ENCODE results near the gene TRIOBP.

TRIOBP gene

DNA sequence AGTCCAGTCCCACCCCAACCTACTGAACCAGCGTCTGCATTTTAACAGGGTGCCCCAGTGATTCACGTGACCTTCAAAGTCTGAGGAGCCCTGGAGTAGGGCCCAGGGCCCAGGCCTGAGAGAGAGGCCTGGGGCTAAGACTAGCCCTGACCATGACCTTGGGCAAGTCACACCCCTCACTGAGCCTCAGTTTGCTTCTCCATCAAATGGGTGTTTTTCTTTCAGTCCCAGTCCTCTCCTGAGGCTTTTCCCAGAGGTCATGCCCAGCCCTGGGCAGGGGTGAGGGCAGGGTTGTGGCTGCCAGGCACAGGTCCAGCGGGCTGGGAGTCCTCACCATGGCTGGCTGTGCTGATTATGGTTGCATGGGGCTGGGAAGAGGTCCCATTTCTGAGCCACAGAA, 77.9 kb downstream of the TRIOBP start:
- Mint-ChIP-seq H3K27ac (ENCODE audit: low read depth) (no peak overlapping the region), H3K4me1 (peaks cover 4% of the 10 kb centered on the region), H3K27me3 (no peaks in the 10 kb centered on the region), H3K9me3 (no peaks in the 10 kb centered on the region), H3K36me3 (ENCODE audit: insufficient read depth) (peaks cover 5% of the 10 kb centered on the region), H3K4me3 (no peak overlapping the region)
- ATAC-seq (replicated peaks; ENCODE audit: extremely low read depth, poor library complexity, severe bottlenecking) = no peak
- DNase-seq (ENCODE audit: low spot score in 2 of 2) = no peak

GRCh38 chr22:37775785-37776638, 79.2 kb downstream of the TRIOBP start:
- no peak for ATAC-seq (replicated peaks; ENCODE audit: extremely low read depth, poor library complexity, severe bottlenecking)
- no peaks in the 10 kb centered on the region for H3K27me3 Mint-ChIP-seq
- no peak for DNase-seq (ENCODE audit: low spot score in 2 of 2)
- no peak overlapping the region for H3K4me3 Mint-ChIP-seq
- H3K4me1 Mint-ChIP-seq = peaks cover 4% of the 10 kb centered on the region
- H3K9me3 Mint-ChIP-seq = no peaks in the 10 kb centered on the region
- no peak overlapping the region for H3K27ac Mint-ChIP-seq (ENCODE audit: low read depth)
- peaks cover 5% of the 10 kb centered on the region for H3K36me3 Mint-ChIP-seq (ENCODE audit: insufficient read depth)

- Mint-ChIP-seq H3K27me3 (no peaks in the 10 kb centered on the region), H3K9me3 (no peaks in the 10 kb centered on the region), H3K27ac (ENCODE audit: low read depth) (no peak overlapping the region)
These were observed 79.8 kb downstream of the TRIOBP start for GRCh38 chr22:37776639-37777005.

DNA sequence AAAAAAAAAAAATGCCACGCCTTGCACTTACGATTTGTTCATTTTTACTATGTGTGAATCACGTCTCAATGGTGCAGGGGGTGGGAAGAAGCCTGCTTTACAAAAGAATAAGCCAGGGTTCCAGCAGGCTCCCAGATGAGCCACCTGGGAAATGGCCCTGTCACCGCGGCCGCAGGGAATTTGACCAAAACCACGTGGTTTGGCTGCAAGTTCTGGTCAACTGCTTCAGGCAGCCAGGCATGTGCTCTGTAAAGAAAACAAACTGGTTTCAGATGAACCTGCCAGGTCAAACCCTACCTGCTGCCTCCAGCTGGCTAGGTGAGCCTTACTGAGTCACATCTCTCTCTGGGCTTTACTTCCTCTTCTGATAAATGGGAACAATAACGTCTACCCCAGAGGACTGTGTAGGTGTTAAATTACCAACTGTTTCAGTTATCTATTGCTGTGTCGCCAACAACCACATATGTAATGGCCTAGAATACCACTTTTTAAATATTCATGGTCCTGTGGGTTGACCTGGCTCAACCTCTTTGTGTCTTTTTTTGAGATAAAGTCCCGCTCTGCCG, 80.4 kb downstream of the TRIOBP start:
- DNase-seq (ENCODE audit: low spot score in 2 of 2) (no peak), ATAC-seq (replicated peaks; ENCODE audit: extremely low read depth, poor library complexity, severe bottlenecking) (no peak)
- H3K27ac Mint-ChIP-seq (ENCODE audit: low read depth) = no peak overlapping the region

More at GRCh38 chr22:37776639-37777005, 79.8 kb downstream of the TRIOBP start:
- Mint-ChIP-seq H3K4me1 (peaks cover 4% of the 10 kb centered on the region), H3K36me3 (ENCODE audit: insufficient read depth) (peaks cover 5% of the 10 kb centered on the region), H3K4me3 (no peak overlapping the region)
- ATAC-seq (replicated peaks; ENCODE audit: extremely low read depth, poor library complexity, severe bottlenecking) = no peak
- DNase-seq (ENCODE audit: low spot score in 2 of 2) = no peak

GRCh38 chr22:37778370-37779009, 81.6 kb downstream of the TRIOBP start:
- Mint-ChIP-seq H3K36me3 (ENCODE audit: insufficient read depth) (peaks cover 3% of the 10 kb centered on the region), H3K27me3 (no peaks in the 10 kb centered on the region), H3K27ac (ENCODE audit: low read depth) (no peak overlapping the region), H3K4me1 (peaks cover 4% of the 10 kb centered on the region), H3K9me3 (no peaks in the 10 kb centered on the region), H3K4me3 (no peak overlapping the region)
- ATAC-seq (replicated peaks; ENCODE audit: extremely low read depth, poor library complexity, severe bottlenecking) (no peak), DNase-seq (ENCODE audit: low spot score in 2 of 2) (no peak)

More for the DNA sequence above, 80.4 kb downstream of the TRIOBP start:
- H3K27me3 Mint-ChIP-seq = no peaks in the 10 kb centered on the region
- no peak overlapping the region for H3K4me3 Mint-ChIP-seq
- H3K9me3 Mint-ChIP-seq = no peaks in the 10 kb centered on the region
- H3K36me3 Mint-ChIP-seq (ENCODE audit: insufficient read depth) = peaks cover 4% of the 10 kb centered on the region
- peaks cover 4% of the 10 kb centered on the region for H3K4me1 Mint-ChIP-seq

- Mint-ChIP-seq H3K9me3 (no peaks in the 10 kb centered on the region), H3K4me1 (no peaks in the 10 kb centered on the region), H3K27ac (ENCODE audit: low read depth) (peak overlapping the region; percentile 41), H3K27me3 (peaks cover 16% of the 10 kb centered on the region), H3K4me3 (no peak overlapping the region), H3K36me3 (ENCODE audit: insufficient read depth) (no peaks in the 10 kb centered on the region)
- no peak for ATAC-seq (replicated peaks; ENCODE audit: extremely low read depth, poor library complexity, severe bottlenecking)
- no peak for DNase-seq (ENCODE audit: low spot score in 2 of 2)
These were observed 84.7 kb downstream of the TRIOBP start for GRCh38 chr22:37781434-37782059.

GRCh38 chr22:37782340-37783168, 85.7 kb downstream of the TRIOBP start:
- no peak for ATAC-seq (replicated peaks; ENCODE audit: extremely low read depth, poor library complexity, severe bottlenecking)
- no peaks in the 10 kb centered on the region for H3K9me3 Mint-ChIP-seq
- H3K27ac Mint-ChIP-seq (ENCODE audit: low read depth) = no peak overlapping the region
- no peak for DNase-seq (ENCODE audit: low spot score in 2 of 2)
- no peaks in the 10 kb centered on the region for H3K36me3 Mint-ChIP-seq (ENCODE audit: insufficient read depth)
- no peaks in the 10 kb centered on the region for H3K4me1 Mint-ChIP-seq
- no peak overlapping the region for H3K4me3 Mint-ChIP-seq
- peaks cover 16% of the 10 kb centered on the region for H3K27me3 Mint-ChIP-seq

DNA sequence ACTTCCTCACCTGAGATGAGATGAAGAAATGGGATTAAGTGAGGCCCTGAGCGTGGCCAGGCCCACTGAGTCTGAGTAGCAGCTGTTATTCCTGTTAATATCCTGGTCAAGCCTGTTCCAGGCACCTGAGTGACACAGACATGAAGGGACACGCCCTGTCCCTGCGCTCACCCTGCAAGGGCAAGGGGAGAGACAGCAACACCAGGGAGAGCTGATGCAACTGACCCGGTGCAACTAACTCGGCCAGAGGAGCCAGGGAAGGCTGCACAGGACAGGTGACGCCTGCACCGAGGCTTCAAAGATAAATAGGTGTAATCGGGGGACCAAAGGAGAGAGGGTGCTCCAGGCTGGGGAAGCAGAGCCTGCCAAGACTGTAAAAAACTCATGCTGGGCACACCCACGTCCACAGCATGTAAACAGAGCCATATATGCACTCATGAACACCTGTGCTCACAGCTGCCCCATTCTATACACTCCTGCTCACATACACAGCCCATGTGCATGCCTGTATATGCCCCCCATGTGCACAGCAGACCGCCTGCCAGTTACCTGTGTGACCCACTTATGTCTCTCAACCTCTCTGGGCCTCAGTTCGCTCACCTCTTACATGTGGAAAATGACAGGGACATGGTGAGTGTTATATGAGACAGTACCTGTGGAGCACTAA, 88.1 kb downstream of the TRIOBP start:
- Mint-ChIP-seq H3K36me3 (ENCODE audit: insufficient read depth) (no peaks in the 10 kb centered on the region), H3K9me3 (no peaks in the 10 kb centered on the region), H3K4me1 (no peaks in the 10 kb centered on the region), H3K27ac (ENCODE audit: low read depth) (no peak overlapping the region), H3K4me3 (no peak overlapping the region), H3K27me3 (peaks cover 16% of the 10 kb centered on the region)
- ATAC-seq (replicated peaks; ENCODE audit: extremely low read depth, poor library complexity, severe bottlenecking) = no peak
- DNase-seq (ENCODE audit: low spot score in 2 of 2) = no peak

GRCh38 chr22:37790234-37790633, 93.4 kb downstream of the TRIOBP start:
- Mint-ChIP-seq H3K4me3 (no peak overlapping the region), H3K36me3 (ENCODE audit: insufficient read depth) (no peaks in the 10 kb centered on the region), H3K9me3 (no peaks in the 10 kb centered on the region), H3K27me3 (peaks cover 6% of the 10 kb centered on the region), H3K4me1 (no peaks in the 10 kb centered on the region), H3K27ac (ENCODE audit: low read depth) (no peak overlapping the region)
- DNase-seq (ENCODE audit: low spot score in 2 of 2) (no peak), ATAC-seq (replicated peaks; ENCODE audit: extremely low read depth, poor library complexity, severe bottlenecking) (no peak)

GRCh38 chr22:37792494-37792893, 95.6 kb downstream of the TRIOBP start:
- Mint-ChIP-seq H3K9me3 (no peaks in the 10 kb centered on the region), H3K4me3 (no peak overlapping the region), H3K4me1 (no peaks in the 10 kb centered on the region), H3K27me3 (no peaks in the 10 kb centered on the region), H3K36me3 (ENCODE audit: insufficient read depth) (no peaks in the 10 kb centered on the region), H3K27ac (ENCODE audit: low read depth) (no peak overlapping the region)
- ATAC-seq (replicated peaks; ENCODE audit: extremely low read depth, poor library complexity, severe bottlenecking) (no peak), DNase-seq (ENCODE audit: low spot score in 2 of 2) (no peak)

GRCh38 chr22:37794376-37794775, 97.5 kb downstream of the TRIOBP start:
- ATAC-seq (replicated peaks; ENCODE audit: extremely low read depth, poor library complexity, severe bottlenecking) (no peak), DNase-seq (ENCODE audit: low spot score in 2 of 2) (no peak)
- H3K27me3 Mint-ChIP-seq = no peaks in the 10 kb centered on the region
- H3K4me3 Mint-ChIP-seq = no peak overlapping the region
- no peaks in the 10 kb centered on the region for H3K9me3 Mint-ChIP-seq
- H3K36me3 Mint-ChIP-seq (ENCODE audit: insufficient read depth) = no peaks in the 10 kb centered on the region
- no peak overlapping the region for H3K27ac Mint-ChIP-seq (ENCODE audit: low read depth)
- H3K4me1 Mint-ChIP-seq = no peaks in the 10 kb centered on the region

- no peaks in the 10 kb centered on the region for H3K36me3 Mint-ChIP-seq (ENCODE audit: insufficient read depth)
- DNase-seq (ENCODE audit: low spot score in 2 of 2) (no peak), ATAC-seq (replicated peaks; ENCODE audit: extremely low read depth, poor library complexity, severe bottlenecking) (no peak)
- no peak overlapping the region for H3K4me3 Mint-ChIP-seq
- no peaks in the 10 kb centered on the region for H3K4me1 Mint-ChIP-seq
- no peaks in the 10 kb centered on the region for H3K9me3 Mint-ChIP-seq
- peaks cover 6% of the 10 kb centered on the region for H3K27me3 Mint-ChIP-seq
- no peak overlapping the region for H3K27ac Mint-ChIP-seq (ENCODE audit: low read depth)
These were observed 99.2 kb downstream of the TRIOBP start for GRCh38 chr22:37796079-37796478.

All from central memory CD8-positive, alpha-beta T cell (primary cell).